Fibroblast of lung (primary cell): ENCODE measurements around the gene CDK18. TPM values are rescaled to one million over a fixed set of nuclear protein-coding genes. Genes with fewer than 3 reads are reported as not detected.

ENCODE experiments used
- DNase-seq, 2 donors: peaks; one replicate each; pipeline versions ENCODE4 v3.0.0 to v3.0.0-alpha.2; 2010; ENCODE audit warnings: low read depth in 2 of 2
- H2AFZ ChIP-seq: 2 replicates; pipeline ENCODE4 v1.5.1; 2012; ENCODE audit warnings: low read length, control low read depth, inconsistent platforms
- H3K27ac ChIP-seq: 2 replicates; pipeline ENCODE4 v1.5.1; 2011; ENCODE audit warnings: low read length, control low read depth; ENCODE audit not compliant: insufficient read depth
- H3K27me3 ChIP-seq: 2 replicates; pipeline ENCODE4 v1.5.1; 2011; ENCODE audit warnings: mild to moderate bottlenecking, low read length; ENCODE audit not compliant: control insufficient read depth, insufficient read depth
- H3K36me3 ChIP-seq: 2 replicates; pipeline ENCODE4 v1.5.1; 2011; ENCODE audit warnings: low read length; ENCODE audit not compliant: control insufficient read depth, insufficient read depth
- H3K4me1 ChIP-seq: 2 replicates; pipeline ENCODE4 v1.5.1; 2011; ENCODE audit warnings: low read length; ENCODE audit not compliant: control insufficient read depth, insufficient read depth; ENCODE audit errors: extremely low read depth
- H3K4me2 ChIP-seq: 2 replicates; pipeline ENCODE4 v1.5.1; 2011; ENCODE audit warnings: low read length, control low read depth; ENCODE audit not compliant: insufficient read depth; ENCODE audit errors: extremely low read depth
- H3K4me3 ChIP-seq, 4 experiments: fragments of 200-600 bp in 1 of 4; sonication (generic) in 1 of 4; replicated peaks in 1 of 4; 2 replicates each; pipeline ENCODE4 v1.5.1; 2011 to 2016; ENCODE audit warnings: low read length in 4 of 4, low read depth in 3 of 4, mild to moderate bottlenecking in 3 of 4, control low read depth in 2 of 4, inconsistent platforms in 1 of 4, mixed read lengths in 1 of 4; ENCODE audit not compliant: insufficient read depth in 1 of 4; ENCODE audit errors: control extremely low read depth in 1 of 4
- H3K79me2 ChIP-seq: 2 replicates; pipeline ENCODE4 v1.5.1; 2012; ENCODE audit warnings: mild to moderate bottlenecking, low read length, inconsistent platforms; ENCODE audit not compliant: control insufficient read depth, insufficient read depth
- H3K9ac ChIP-seq: 2 replicates; pipeline ENCODE4 v1.5.1; 2011; ENCODE audit warnings: mild to moderate bottlenecking, low read length, control low read depth; ENCODE audit not compliant: insufficient read depth
- H3K9me3 ChIP-seq: 2 replicates; pipeline ENCODE4 v1.5.1; 2012; ENCODE audit warnings: low read depth, low read length; ENCODE audit not compliant: control insufficient read depth, insufficient read depth
- H4K20me1 ChIP-seq: 2 replicates; pipeline ENCODE4 v1.5.1; 2011; ENCODE audit warnings: low read length; ENCODE audit not compliant: control insufficient read depth, insufficient read depth; ENCODE audit errors: extremely low read depth
- CTCF ChIP-seq, 2 donors: IDR thresholded peaks in 1 of 2; conservative IDR thresholded peaks in 1 of 2; 1 replicate in 1 of 2; 2 replicates in 1 of 2; pipeline ENCODE4 v1.5.1; 2011 to 2012; ENCODE audit warnings: low read length in 2 of 2, control low read depth in 1 of 2, inconsistent platforms in 1 of 2, low read depth in 1 of 2, mild to moderate bottlenecking in 1 of 2
- EZH2 ChIP-seq: IDR thresholded peaks from 2 replicates; pipeline ENCODE4 v1.5.1; 2012; ENCODE audit warnings: low read length, control low read depth, mild to moderate bottlenecking; ENCODE audit errors: missing control alignments
- polyA minus RNA-seq: library from RNA; depleted of rRNA, polyadenylated mRNA; stranded (reverse); fragments of >200 nt; gene quantifications from 2 replicates; pipeline ENCODE4 v1.2.3, GENCODE V29; 2011; ENCODE audit warnings: low replicate concordance
- polyA plus RNA-seq, 2 donors: library from polyadenylated mRNA; depleted of rRNA in 1 of 2; stranded (reverse) in 1 of 2; unstranded in 1 of 2; fragments of >200 nt; gene quantifications; 2 replicates each; pipeline ENCODE4 v1.2.1, GENCODE V29; 2011 to 2012; ENCODE audit warnings: missing spikeins in 1 of 2
- total RNA-seq: library from RNA; depleted of rRNA; stranded (reverse); fragments of >200 nt; gene quantifications from 2 replicates; pipeline ENCODE4 v1.2.1, GENCODE V29; 2014

CDK18 gene
- total RNA-seq = 0.33 and 1.5 TPM in 2 replicates
- 0.12 and 2.1 TPM in 2 replicates for polyA plus RNA-seq
- polyA plus RNA-seq (2012) = 0.54 and 7.0 TPM in 2 replicates
- polyA minus RNA-seq = 36.0 TPM in 1 of 2 replicates, not detected in the other

- Histone ChIP-seq H3K9ac (peak within 1 kb of the TSS; percentile 27), H3K79me2 (no peaks in the 10 kb centered on the region), H2AFZ (no peak within 1 kb of the TSS), H3K4me3 (peak within 1 kb of the TSS in 3 of 4 experiments; percentile 5 to 60 (median 46)), H3K27ac (no peak within 1 kb of the TSS), H3K4me1 (no peaks in the 10 kb centered on the region), H4K20me1 (no peaks in the 10 kb centered on the region), H3K36me3 (no peaks in the 10 kb centered on the region), H3K4me2 (peak within 1 kb of the TSS; percentile 40), H3K27me3 (peaks cover 20% of the 10 kb centered on the region), H3K9me3 (no peaks in the 10 kb centered on the region)
- TF ChIP-seq CTCF (conservative IDR thresholded peaks at IDR 0.05 in 1 of 2, IDR thresholded peaks at IDR 0.05 in 1 of 2; ENCODE audit: low read depth in 1 of 2, low read length in 2 of 2) (no peak), EZH2 (peak; percentile 58)
- peak; percentile 23 to 32 for DNase-seq
These were observed at the start of gene CDK18 for GRCh38 chr1:205504311-205505075. CDK18 (plus strand) TSS chr1:205504669; CDS start chr1:205523168, 18,499 bp downstream.

- H3K27ac ChIP-seq = no peak overlapping the region
- H3K27me3 ChIP-seq = peaks cover 61% of the 10 kb centered on the region
- H3K9me3 ChIP-seq = no peaks in the 10 kb centered on the region
- H4K20me1 ChIP-seq = no peaks in the 10 kb centered on the region
- no peak overlapping the region for H3K9ac ChIP-seq
- no peaks in the 10 kb centered on the region for H3K36me3 ChIP-seq
- H3K4me2 ChIP-seq = no peak overlapping the region
- no peak overlapping the region for H3K4me3 ChIP-seq
- no peaks in the 10 kb centered on the region for H3K79me2 ChIP-seq
- no peak for DNase-seq
- TF ChIP-seq EZH2 = no peak
- TF ChIP-seq CTCF (conservative IDR thresholded peaks at IDR 0.05 in 1 of 2, IDR thresholded peaks at IDR 0.05 in 1 of 2; ENCODE audit: low read depth in 1 of 2, low read length in 2 of 2) = no peak
- no peaks in the 10 kb centered on the region for H3K4me1 ChIP-seq
- H2AFZ ChIP-seq = no peak overlapping the region
These were observed 49.5 kb upstream of the CDK18 start for GRCh38 chr1:205454903-205455335.

GRCh38 chr1:205455581-205456382 lies 48.7 kb upstream of the CDK18 start, which contains the start of gene BLACAT1:
BLACAT1 (minus strand) TSS chr1:205456045.
- Histone ChIP-seq H3K4me2 (no peak within 1 kb of the TSS), H2AFZ (no peak within 1 kb of the TSS), H4K20me1 (no peaks in the 10 kb centered on the region)

More at GRCh38 chr1:205455581-205456382, 48.7 kb upstream of the CDK18 start, which contains the start of gene BLACAT1:
- Histone ChIP-seq H3K4me1 (no peaks in the 10 kb centered on the region), H3K9me3 (no peaks in the 10 kb centered on the region), H3K36me3 (no peaks in the 10 kb centered on the region), H3K27me3 (peaks cover 61% of the 10 kb centered on the region), H3K27ac (no peak within 1 kb of the TSS), H3K79me2 (no peaks in the 10 kb centered on the region), H3K4me3 (no peak within 1 kb of the TSS), H3K9ac (no peak within 1 kb of the TSS)
- TF ChIP-seq EZH2 (peak; percentile 75), CTCF (conservative IDR thresholded peaks at IDR 0.05 in 1 of 2, IDR thresholded peaks at IDR 0.05 in 1 of 2; ENCODE audit: low read depth in 1 of 2, low read length in 2 of 2) (no peak)
- DNase-seq = no peak
